ENCODE results near the gene SHQ1. TPM values are rescaled to one million over a fixed set of nuclear protein-coding genes. Genes with fewer than 3 reads are reported as not detected.
A peak's percentile ranks its signal among the peaks of the same experiment; 100 is the strongest.

SHQ1 gene
- total RNA-seq, 2 donors from 2014 or later, result 10.9 to 25.0 TPM

DNA sequence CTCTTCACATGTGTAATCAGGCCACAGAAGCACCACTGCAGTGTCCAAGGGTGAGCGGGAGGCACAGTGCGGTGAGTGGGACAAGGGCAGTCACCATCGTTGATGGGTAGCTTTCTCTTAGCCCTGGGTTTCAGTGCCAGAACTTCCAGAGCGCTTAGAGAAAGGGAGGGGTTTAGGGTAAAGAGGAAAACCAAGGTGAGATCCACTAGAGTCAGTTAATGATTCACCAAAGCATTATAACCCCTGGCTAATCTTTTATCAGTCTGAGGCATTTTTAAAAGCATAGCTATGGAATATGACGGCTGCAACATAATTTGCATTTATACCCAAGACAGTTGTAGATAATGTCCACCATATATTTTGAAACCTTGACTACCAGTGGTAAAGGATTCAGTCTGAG lies 94.8 kb downstream of the SHQ1 start:
- H3K4me3 ChIP-seq, result no peak overlapping the region
- H3K27me3 ChIP-seq, result no peaks in the 10 kb centered on the region
- peak overlapping the region; percentile 27 for H3K27ac ChIP-seq
- no peak overlapping the region for H3K9ac ChIP-seq (ENCODE audit: low read depth in 2 of 2, low read length in 2 of 2)
- no peaks in the 10 kb centered on the region for H3K36me3 ChIP-seq
- H3K9me3 ChIP-seq, result no peaks in the 10 kb centered on the region
- DNase-seq, result peak; percentile 61
- no peaks in the 10 kb centered on the region for H3K4me1 ChIP-seq
- no peak for TF ChIP-seq CTCF (IDR thresholded peaks at IDR 0.05)
- intact Hi-C loops (cut with DNase I), result no loop called here

DNA sequence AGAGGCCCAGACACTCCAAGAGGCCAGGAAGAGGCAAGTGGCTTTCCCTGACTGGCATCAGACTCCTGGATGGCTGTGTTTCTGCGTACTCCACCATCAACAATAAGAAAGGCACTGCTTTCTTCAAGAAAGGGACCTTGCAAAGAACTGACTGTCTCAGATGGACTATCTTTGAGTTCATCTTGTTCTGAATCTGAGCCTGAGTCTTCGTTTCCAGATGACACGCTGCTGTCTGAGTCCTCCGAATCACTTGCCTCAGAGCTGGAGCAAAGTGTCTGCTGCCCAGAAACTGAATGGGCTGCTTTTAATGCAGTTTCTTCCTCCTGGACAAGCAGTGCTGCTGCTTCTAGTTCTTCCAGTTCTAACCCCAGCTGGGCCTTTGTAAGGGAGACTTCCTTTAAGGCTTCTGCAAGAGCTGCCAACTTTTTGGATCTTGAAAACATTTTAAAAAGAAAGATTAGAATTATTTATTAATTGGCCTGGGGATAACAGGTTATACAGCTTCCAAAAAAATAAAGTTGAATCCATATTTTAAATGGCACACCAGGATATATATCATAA lies 97.8 kb downstream of the SHQ1 start:
- no peak overlapping the region for H3K9ac ChIP-seq (ENCODE audit: low read depth in 2 of 2, low read length in 2 of 2)
- intact Hi-C loops (cut with DNase I), result no loop called here
- no peak overlapping the region for H3K4me3 ChIP-seq
- no peaks in the 10 kb centered on the region for H3K36me3 ChIP-seq
- H3K4me1 ChIP-seq, result no peaks in the 10 kb centered on the region
- TF ChIP-seq CTCF (IDR thresholded peaks at IDR 0.05), result no peak
- H3K27ac ChIP-seq, result no peak overlapping the region
- H3K9me3 ChIP-seq, result no peaks in the 10 kb centered on the region
- H3K27me3 ChIP-seq, result no peaks in the 10 kb centered on the region
- DNase-seq, result no peak

DNA sequence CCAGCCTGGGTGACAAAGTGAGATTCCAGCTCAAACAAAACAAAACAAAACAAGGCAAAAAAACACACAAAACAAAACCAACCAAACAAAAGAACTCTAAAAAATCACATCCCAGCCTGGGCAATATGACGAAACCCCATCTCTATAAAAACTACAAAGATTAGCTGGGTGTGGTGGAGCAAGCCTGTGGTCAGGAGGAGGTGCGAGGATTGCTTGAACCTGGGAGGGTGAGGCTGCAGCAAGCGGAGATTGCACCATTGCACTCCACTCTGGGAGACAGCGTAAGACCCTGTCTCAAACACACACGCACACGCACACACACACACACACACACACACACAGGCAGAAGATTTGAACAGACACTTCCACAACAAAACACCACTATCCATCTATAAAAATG lies 99.6 kb downstream of the SHQ1 start:
- DNase-seq, result peak; percentile 57
- Histone ChIP-seq H3K36me3 (no peaks in the 10 kb centered on the region), H3K27me3 (no peaks in the 10 kb centered on the region), H3K9me3 (no peaks in the 10 kb centered on the region), H3K4me1 (no peaks in the 10 kb centered on the region), H3K9ac (ENCODE audit: low read depth in 2 of 2, low read length in 2 of 2) (no peak overlapping the region), H3K27ac (no peak overlapping the region), H3K4me3 (no peak overlapping the region)
- no peak for TF ChIP-seq CTCF (IDR thresholded peaks at IDR 0.05)
- intact Hi-C loops (cut with DNase I), result no loop called here

GRCh38 chr3:72746430-72747411 lies 101.5 kb downstream of the SHQ1 start:
- no peak for DNase-seq
- no peaks in the 10 kb centered on the region for H3K9me3 ChIP-seq
- H3K27me3 ChIP-seq, result no peaks in the 10 kb centered on the region
- no peak overlapping the region for H3K4me3 ChIP-seq
- H3K27ac ChIP-seq, result no peak overlapping the region
- no peaks in the 10 kb centered on the region for H3K4me1 ChIP-seq
- intact Hi-C loops (cut with DNase I), result no loop called here
- H3K9ac ChIP-seq (ENCODE audit: low read depth in 2 of 2, low read length in 2 of 2), result no peak overlapping the region
- no peaks in the 10 kb centered on the region for H3K36me3 ChIP-seq
- no peak for TF ChIP-seq CTCF (IDR thresholded peaks at IDR 0.05)

- no peak overlapping the region for H3K9ac ChIP-seq (ENCODE audit: low read depth in 2 of 2, low read length in 2 of 2)
- no peaks in the 10 kb centered on the region for H3K36me3 ChIP-seq
- no peak for TF ChIP-seq CTCF (IDR thresholded peaks at IDR 0.05)
- no peak for DNase-seq
- no peak overlapping the region for H3K27ac ChIP-seq
- H3K4me3 ChIP-seq, result no peak overlapping the region
- H3K27me3 ChIP-seq, result no peaks in the 10 kb centered on the region
- no peaks in the 10 kb centered on the region for H3K9me3 ChIP-seq
- intact Hi-C loops (cut with DNase I), result no loop called here
- no peaks in the 10 kb centered on the region for H3K4me1 ChIP-seq
Measured at GRCh38 chr3:72745146-72745999, 102.9 kb downstream of the SHQ1 start.

Data from colonic mucosa (tissue), 4 donors.